HG02943 (cell line): ENCODE results near the gene TOR1AIP2.
"Not testable (repeated sequence)": the region's sequence is repeated elsewhere in the genome, so short reads cannot be mapped to it uniquely, and the experiment has no call there.

Experiments
- ATAC-seq: cut with Tn5 transposase; IDR thresholded peaks from one replicate; pipeline ENCODE4 v1.9.1; 2021; ENCODE audit warnings: mild to moderate bottlenecking, low read depth, moderate library complexity; ENCODE audit not compliant: unreplicated experiment

TOR1AIP2 gene

GRCh38 chr1:179876300-179876715 lies 1.3 kb downstream of the TOR1AIP2 start:
- no peak for ATAC-seq

GRCh38 chr1:179875596-179876299 lies 1.9 kb downstream of the TOR1AIP2 start:
- ATAC-seq: no peak

GRCh38 chr1:179873438-179873851 lies 4.2 kb downstream of the TOR1AIP2 start:
- ATAC-seq: no peak

- no peak for ATAC-seq
These were observed 5.0 kb downstream of the TOR1AIP2 start for GRCh38 chr1:179872558-179872957.

GRCh38 chr1:179871940-179872339 lies 5.7 kb downstream of the TOR1AIP2 start:
- ATAC-seq: no peak

GRCh38 chr1:179870870-179871269 lies 6.7 kb downstream of the TOR1AIP2 start:
- no peak for ATAC-seq

- ATAC-seq: no peak
These were observed 9.9 kb downstream of the TOR1AIP2 start for GRCh38 chr1:179867493-179868330.

GRCh38 chr1:179866616-179867015 lies 11.0 kb downstream of the TOR1AIP2 start:
- no peak for ATAC-seq

- ATAC-seq: no peak
These were observed 12.2 kb downstream of the TOR1AIP2 start for GRCh38 chr1:179865377-179865776.

GRCh38 chr1:179860652-179861051 lies 17.0 kb downstream of the TOR1AIP2 start:
- no peak for ATAC-seq

GRCh38 chr1:179857009-179857408 lies 20.6 kb downstream of the TOR1AIP2 start:
- ATAC-seq: no peak

GRCh38 chr1:179856296-179856695 lies 21.3 kb downstream of the TOR1AIP2 start:
- ATAC-seq: no peak

GRCh38 chr1:179855831-179856230 lies 21.8 kb downstream of the TOR1AIP2 start:
- not testable (repeated sequence) for ATAC-seq

GRCh38 chr1:179853102-179853501 lies 24.5 kb downstream of the TOR1AIP2 start:
- ATAC-seq: no peak

- no peak for ATAC-seq
These were observed 29.4 kb downstream of the TOR1AIP2 start for GRCh38 chr1:179848233-179848632.

GRCh38 chr1:179840107-179840506 lies 37.5 kb downstream of the TOR1AIP2 start:
- ATAC-seq: no peak

GRCh38 chr1:179836686-179837445 lies 40.7 kb downstream of the TOR1AIP2 start:
- not testable (repeated sequence) for ATAC-seq

- no peak for ATAC-seq
These were observed 45.5 kb downstream of the TOR1AIP2 start for GRCh38 chr1:179831852-179832699.

- ATAC-seq: no peak
These were observed 46.4 kb downstream of the TOR1AIP2 start for GRCh38 chr1:179831225-179831624.

- no peak for ATAC-seq
These were observed 49.0 kb downstream of the TOR1AIP2 start for GRCh38 chr1:179828554-179829110.
